HG03095 (cell line): ENCODE results near the gene MMP12.
"Not testable (repeated sequence)": the region's sequence is repeated elsewhere in the genome, so short reads cannot be mapped to it uniquely, and the experiment has no call there.

Experiments used
- ATAC-seq: cut with Tn5 transposase; IDR thresholded peaks from one replicate; pipeline ENCODE4 v1.9.1; 2021; ENCODE audit warnings: moderate library complexity; ENCODE audit not compliant: unreplicated experiment

The MMP12 gene

DNA sequence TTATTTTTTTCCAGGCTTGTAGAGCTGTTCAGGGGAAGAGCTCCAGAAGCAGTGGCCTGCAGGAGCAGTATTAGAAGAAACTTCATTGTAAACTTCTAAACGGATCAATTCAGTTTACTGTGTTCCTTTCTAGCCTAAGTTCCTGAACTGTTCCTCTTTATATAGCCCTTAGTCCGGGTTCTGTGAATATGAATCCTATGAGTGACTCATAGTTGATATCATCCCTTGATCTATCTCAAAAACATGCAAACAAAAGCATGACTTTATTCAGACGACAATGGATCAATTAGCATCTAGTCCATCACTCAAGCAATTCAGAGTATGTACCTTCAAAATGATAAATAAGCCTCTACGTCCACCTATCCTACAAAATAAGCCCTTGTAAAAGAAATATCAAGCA, at the start of gene MMP12:
Gene MMP12 (minus strand): TSS at position 131 of the 400 bp plus-strand sequence. CDS start 45 bp downstream, at position 86.
- no peak for ATAC-seq

DNA sequence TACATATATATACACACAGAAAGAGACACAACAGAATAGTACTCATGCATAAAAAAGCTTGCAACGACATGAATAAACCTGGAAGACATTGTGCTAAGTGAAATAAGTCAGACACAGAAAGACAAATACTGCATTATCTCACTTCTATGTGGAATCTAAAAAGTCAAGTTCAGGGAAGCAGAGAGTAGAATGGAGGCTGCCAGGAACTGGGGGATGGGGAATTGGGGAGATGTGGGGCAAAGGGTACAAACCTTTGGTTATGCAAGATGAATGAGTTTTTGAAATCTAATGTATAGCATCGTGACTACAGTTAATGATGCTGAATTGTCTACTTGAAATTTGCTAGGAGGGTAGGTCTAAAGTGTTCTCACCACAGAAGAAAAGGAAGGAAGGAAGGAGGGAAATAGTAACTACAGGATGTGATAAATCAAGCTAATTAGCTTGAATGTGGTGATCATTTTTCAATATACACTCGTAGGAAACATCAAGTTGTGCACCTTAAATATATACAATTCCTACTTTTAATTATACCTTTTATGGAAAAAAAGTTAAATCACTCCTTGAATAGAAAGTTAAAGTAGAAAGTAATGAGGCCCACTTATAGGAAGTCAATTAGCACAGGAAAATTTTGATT, 46.9 kb upstream of the MMP12 start:
- ATAC-seq, result no peak

DNA sequence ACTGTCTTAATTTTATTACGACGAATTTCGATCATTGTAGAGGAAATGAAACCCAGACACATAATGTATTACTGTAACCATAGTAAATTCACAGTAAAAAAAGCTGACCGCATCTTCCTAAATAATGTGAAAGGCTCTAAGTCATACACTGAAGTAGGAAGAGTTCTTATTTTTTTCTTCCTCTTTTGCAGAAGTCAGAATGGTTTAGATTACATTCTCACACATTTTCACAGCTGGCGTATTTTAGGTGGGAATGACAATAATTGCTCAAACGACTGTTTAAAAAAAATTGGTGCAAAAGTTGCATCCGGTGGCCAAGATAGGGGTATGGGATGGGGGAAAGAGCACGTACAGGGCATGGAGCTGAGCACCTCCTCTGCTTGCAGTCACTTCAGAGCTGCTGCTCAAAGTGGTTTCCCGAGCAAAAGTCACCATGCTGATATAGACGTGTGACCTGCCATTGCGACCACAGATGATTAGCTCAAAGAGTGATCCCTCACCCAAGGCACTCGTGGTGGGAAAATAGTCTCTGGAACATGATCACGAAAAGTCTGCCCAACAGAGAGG, 45.4 kb upstream of the MMP12 start:
- ATAC-seq, result peak; percentile 87

DNA sequence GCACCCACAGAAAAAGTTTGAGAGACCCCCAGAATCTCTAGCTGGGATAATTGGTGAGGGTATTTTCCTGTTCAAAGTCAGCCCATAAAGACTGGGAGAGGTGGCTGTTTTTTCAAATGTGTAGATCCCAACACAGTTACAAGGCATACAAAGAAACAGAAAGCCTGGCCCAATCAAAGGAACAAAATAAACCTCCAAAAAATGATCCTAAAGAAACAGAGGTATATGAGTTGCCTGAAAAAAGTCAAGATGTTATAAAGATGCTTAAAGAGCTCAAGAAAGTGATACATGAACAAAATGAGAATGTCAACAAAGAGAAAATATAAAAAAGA, 40.2 kb upstream of the MMP12 start:
- no peak for ATAC-seq

DNA sequence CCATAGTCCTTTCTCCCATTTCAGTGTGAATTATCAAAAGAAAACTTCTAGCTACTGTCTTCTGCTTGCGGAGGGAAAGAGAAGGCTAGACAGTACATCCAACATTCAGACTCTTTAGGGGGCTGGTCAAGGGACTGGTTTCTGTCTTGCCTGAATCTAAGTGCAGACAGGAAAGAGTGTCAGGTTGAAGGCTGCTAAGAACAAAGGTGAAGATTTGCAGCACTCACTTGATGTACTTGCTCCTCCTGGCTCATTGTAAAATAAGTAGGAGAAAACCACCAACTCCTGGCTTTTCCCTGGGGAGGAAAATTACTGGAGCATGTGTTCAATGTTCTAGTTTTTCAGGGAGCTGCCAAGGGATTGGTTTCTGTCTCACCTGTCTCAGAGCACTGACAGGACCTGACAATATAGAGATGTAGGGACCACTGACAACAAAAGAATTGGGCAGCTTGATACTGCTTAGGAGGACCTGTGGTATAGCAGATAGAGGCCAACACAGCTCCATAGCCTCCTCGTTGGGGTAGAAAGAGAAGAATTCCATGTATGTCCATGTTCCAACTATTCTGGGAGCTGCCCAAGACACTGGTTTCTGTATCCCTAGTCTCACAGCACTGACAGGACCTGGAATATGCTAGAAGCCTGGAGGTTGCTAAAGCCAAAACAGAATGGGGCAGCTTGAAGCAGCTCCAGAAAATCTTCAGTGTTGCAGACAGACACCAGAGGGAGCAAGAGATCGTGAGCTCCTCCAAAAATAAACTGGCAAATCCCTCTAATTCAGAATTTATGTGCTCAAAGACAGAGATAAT, 39.7 kb upstream of the MMP12 start:
- no peak for ATAC-seq

DNA sequence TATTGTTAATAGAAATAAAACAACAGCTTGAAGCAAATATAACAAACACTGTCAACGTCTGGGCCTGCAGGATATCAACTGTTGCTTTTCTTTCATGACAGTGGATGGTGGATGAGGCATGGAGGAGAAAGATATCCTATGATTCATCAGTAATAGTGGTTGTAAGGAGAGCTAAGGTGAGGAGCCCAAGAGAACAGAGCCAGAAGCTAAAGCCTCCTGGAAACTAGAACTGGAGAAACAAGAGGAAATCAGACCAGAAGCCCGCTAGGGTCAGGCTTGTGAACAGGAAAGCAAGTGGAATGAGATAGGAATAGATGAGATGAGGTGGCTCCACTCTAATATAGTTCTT, 37.7 kb upstream of the MMP12 start:
- ATAC-seq, result no peak

DNA sequence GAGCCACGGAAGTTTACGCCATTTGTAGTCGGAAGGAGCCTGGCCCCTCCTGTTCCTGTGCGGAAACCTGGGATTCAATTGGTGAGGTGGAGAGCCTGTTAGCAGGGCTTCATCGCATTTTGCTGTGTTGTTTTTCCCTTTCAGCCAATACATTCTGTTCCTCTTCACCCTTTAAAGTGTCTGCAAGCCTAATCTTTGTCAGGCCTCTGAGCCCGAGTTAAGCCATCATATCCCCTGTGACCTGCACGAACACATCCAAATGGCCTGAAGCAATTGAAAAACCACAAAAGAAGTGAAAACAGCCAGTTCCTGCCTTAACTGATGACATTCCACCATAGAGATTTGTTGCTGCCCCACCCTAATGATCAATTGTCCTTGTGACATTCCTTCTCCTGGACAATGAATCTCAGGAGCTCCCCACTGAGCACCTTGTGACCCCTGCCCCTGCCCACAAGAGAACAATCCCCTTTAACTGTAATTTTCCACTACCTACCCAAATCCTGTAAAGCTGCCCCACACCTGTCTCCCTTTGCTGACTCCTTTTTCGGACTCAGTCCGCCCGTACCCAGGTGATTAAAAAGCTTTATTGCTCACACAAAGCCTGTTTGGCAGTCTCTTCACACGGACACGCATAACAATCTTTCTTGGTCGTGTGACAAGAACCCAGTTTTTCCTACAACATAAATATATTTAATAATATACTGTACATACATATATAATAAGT, 37.1 kb upstream of the MMP12 start:
- ATAC-seq, result no peak

DNA sequence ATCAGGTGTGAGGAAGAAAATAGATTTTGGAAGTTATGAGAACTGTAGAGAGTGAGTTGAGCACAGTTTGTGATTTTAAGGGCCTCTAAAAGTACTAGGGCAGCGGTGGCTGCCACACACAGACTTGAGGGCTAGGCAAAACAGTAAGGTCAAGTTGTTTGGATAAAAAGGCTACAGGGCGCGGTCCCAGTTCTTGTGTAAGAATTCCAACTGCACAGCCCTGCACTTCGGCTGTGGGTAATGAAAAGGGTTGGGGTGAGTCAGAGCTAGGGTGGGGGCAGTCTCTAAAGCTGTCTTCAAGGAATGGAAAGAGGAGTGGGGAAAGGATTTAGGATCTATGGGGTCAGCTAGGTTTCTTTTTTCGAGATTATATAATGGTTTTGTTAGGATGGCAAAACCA, 31.1 kb upstream of the MMP12 start:
- ATAC-seq, result not testable (repeated sequence)

DNA sequence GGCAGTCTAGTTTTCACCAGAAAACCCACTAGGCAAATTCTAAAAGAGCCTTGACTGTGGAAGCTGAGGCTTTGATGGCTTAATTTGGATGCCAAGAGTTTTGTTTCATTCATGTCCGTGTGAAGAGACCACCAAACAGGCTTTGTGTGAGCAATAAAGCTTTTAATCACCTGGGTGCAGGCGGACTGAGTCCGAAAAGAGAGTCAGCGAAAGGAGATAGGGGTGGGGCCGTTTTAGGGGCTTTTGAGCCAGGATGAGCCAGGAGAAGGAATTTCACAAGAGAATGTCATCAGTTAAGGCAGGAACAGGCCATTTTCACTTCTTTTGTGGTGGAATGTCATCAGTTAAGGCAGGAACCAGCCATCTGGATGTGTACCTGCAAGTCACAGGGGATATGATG, 29.1 kb upstream of the MMP12 start:
- not testable (repeated sequence) for ATAC-seq

DNA sequence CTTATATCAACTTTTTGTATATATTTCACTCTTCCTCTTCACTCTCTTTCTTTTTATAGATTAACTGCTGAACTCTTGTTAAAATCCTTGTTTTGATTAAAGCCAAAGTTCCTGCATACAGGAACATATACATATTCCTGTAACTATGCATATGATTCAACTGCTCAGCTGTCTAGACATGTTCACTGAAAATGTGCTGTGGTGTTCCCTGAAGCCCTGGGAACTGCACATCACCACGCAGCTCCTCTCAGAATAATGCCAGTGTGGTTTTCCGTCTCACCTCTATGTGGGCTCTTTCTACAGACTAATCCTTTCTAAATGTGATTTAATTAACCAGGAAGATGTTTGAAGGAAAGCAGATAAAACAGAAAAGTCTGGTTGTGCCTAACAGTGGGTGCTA, 25.6 kb upstream of the MMP12 start:
- ATAC-seq, result no peak

DNA sequence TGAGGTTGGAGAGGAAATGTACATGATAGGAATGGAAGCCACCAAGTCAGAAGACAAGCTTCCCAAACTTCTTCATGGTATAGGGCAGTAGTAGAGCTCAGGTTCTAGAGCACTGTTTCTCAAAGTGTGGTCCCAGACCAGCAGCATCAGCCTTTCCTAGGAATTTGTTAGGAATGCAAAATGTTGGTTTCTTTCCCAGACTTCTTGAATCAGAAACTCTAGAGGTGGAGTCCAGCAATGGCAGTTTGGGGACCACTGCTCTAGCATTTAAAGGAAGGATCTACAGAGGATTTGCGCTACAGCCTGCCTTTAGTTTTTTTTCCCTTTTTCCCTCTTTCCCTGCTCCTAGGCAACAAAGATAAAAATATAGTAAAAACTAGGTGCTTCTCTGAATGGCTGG, 17.0 kb upstream of the MMP12 start:
- no peak for ATAC-seq

DNA sequence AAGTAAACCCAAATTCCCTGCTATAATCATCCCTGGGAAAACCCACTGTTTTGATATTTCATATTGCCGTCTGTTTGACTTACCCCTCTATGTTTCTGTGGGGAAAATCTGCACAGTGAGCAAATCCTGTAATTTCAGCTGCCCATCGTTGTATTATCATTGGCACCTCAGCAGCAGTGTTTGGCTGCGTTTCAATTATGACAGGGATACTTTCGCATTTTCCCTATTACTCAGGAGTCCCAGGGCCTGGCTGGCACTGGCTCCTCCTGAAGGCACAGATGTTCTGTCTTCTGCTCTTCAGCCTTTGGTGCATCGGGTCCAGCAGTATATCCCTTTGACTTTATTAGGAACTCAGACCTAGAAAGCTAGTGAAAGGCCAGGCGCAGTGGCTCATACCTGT, 12.2 kb upstream of the MMP12 start:
- ATAC-seq, result no peak

DNA sequence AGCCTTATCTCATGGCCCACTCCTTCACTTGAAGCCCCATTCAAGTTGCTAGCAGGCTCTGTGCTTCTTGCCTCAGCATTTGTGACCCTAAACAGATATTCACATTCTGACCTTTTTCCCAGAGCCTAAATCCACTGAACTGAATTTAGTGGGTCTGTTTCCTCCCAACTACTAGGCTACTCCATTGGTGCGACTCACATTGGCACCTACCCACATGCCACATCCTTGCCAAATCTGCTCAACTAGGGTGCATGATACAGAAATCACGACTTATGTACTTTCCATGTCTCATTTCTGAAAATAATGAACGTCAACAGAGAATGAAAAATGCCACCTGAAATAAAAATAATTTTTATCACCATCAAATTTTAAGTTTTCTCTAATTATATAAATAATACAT, 8.4 kb upstream of the MMP12 start:
- no peak for ATAC-seq

DNA sequence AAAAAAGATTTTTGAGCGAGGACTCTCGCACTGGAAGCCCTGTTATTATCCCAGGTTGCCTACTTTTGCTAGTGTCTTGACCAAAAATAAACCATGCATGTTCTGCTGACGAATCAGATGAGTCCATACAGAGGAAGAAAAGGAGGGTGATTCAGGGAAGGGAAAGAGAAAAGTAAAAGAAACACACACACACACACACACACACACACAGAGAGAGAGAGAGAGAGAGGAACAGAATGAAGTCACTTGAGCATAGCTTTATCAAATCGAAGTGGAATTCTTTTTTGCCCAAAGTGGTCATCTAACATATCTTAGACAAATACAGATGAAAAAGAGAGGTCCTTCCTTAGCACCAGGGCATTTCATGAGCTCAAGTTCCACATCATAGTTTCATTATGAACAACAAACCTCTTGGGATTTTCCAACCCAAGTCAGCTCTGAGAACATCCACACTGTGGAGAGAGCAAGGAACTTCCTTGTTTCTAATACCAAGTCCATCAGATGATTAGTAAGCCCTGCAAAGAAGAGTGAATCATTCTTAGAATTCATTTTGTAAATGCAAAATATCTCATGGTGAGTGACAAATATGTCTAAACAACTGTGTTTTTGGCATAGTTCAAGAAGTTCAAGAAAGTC, 7.7 kb upstream of the MMP12 start:
- no peak for ATAC-seq

DNA sequence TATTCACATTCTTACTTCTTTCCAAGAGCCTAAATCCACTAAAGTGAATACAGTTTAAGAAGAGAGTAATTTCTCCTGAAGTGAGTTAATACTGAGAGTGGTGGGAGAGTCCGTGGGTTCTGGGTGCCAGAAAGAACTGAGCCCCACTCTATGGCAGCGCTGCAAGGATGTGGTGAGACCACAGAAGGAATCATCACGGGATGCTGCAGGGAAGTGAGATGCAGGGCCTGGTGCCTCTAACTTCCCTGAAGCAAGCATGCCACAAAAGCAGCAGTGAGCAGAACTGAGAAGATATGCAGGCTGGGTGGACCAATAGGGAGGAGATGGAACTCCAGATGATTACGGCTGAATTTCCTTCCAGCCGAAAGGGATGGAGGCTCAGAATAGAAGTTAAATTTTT, 5.0 kb upstream of the MMP12 start:
- ATAC-seq, result no peak

DNA sequence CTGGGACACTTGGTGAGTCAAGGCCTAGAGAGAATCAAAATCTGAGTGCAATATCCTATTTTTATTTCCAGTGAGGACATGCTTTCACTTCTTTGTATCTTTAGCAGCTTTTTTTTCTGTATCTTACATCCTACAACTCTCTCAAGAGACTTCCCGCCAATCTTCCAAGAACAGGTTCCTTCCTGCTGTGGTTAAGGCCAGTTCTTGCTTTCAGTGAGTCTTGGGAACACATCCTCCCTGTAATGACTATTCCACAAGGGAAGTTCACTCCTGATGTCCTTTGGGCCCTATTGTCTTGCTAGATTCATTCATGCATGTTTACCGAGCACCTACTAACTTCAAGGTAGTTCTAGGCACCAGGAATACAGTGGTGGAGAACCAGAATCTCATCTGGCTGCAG, 3.8 kb upstream of the MMP12 start:
- ATAC-seq, result no peak

DNA sequence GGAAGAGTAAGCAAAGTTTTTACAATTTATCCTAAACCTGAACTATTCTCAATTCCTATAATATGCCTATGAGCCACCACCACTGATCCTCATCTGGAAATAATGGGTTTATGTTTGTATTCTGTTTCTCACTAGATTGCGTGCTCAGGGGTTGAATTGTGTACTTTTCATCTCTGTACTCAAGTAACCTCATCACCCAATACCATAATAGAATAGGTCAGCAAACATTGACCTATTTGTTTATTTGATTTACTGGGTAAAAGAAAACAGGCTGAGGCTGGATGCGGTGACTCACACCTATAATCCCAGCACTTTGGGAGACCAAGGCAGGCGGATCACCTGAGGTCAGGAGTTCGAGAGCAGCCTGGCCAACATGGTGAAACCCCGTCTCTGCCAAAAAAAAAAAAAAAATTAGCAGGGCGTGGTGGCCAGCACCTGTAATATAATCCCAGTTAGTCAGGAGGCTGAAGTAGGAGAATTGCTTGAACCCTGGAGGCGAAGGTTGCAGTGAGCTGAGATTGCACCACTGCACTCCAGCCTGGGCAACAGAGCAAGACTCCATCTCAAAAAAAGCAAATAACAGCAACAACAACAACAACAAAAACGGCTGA, 5.3 kb downstream of the MMP12 start:
- ATAC-seq, result not testable (repeated sequence)

DNA sequence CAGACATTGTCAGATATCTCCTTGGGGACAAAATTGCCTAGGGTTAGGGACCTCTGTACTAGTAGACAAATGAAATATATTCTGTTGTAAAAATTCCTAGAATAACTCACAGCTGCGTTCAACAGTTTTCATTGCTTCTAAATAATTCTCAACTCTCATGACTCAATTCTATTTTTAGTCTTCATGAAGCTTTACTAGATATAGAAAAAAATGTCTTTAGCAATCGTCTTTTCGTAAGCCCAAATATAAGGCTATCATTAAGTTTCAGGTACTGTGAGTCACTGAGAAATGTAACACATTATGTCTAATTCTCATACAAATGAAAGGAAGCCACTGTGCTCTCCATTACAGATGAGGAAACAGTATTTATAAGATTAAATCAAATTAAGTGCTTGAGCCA, 6.4 kb downstream of the MMP12 start:
- ATAC-seq, result no peak

DNA sequence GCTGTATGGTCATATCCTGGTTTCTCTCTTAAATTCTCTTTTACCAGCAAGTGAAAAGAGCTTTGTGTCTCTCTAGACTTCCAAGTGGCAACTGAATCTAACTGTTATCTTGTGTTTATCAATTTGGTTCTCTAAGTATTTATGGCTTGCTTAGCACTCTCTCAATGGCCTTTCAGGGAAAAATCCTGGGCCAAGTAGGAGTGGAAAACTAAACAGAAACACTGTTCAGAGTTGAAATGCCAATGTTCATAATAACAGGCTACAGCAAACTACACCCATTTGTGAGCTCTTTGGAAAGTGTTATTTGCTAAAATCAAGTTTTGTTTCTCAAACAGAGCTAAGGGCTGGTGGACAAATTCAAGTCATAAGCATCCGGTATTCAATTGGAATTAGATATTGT, 10.1 kb downstream of the MMP12 start:
- no peak for ATAC-seq

DNA sequence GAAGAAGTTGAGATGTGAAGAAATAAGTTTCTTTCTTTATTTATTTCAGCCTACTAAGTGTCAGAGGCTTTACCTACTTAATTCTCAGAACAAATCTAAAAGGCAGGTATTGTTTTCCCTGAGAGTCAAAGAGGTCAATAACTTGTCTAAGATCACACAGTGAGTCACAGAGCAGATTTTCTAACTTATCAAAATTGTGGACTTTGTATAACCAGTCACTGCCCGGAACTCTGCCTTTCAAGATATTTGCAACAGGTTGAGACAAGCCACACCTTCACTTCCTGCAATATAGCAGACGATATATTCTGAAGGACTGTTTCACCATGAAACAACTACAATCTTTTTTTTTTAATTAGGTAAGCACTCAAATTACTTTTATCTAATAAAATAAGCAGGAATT, 20.8 kb downstream of the MMP12 start:
- ATAC-seq, result no peak

DNA sequence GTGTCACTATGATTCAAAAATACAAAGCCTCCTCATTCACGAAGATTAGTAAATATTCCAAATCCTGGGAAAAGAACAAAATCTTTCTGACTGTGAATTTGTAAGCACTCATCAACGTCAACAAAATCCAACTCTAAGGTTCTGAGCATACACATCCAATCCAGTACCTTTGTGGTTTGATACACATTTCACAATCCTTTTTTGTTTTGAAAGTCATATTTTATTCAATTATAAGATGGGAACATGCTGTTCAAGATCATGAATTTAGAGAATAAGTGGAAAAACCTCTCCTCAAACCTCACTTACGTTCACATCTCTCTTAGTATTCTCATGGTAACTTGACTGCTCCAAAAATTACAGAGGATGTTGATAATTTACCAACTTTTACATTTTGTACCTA, 21.7 kb downstream of the MMP12 start:
- ATAC-seq, result no peak
